Gastroesophageal sphincter (tissue), 4 donors: Measurements from ENCODE around the gene LNX1. TPM values are rescaled to one million over a fixed set of nuclear protein-coding genes. Genes with fewer than 3 reads are reported as not detected.

Experiments
- ATAC-seq: fragments of 150-250 bp; one replicate; pipeline ENCODE4 v1.9.1; 2016; ENCODE audit warnings: mild to moderate bottlenecking, moderate library complexity
- H3K27ac ChIP-seq, 4 donors: fragments of 200-600 bp; sonication (generic) in 3 of 4; 1 replicate in 3 of 4; 2 replicates in 1 of 4; pipeline ENCODE4 v1.5.1; 2016 to 2019
- H3K27me3 ChIP-seq: fragments of 200-600 bp; sonication (generic); one replicate; pipeline ENCODE4 v1.5.1; 2019
- H3K36me3 ChIP-seq, 2 donors: fragments of 200-600 bp; sonication (generic); one replicate each; pipeline ENCODE4 v1.5.1; 2019; ENCODE audit warnings: control low read depth in 1 of 2
- H3K4me1 ChIP-seq, 3 donors: fragments of 200-600 bp; sonication (generic); 1 replicate in 2 of 3; 2 replicates in 1 of 3; pipeline ENCODE4 v1.5.1; 2016 to 2019; ENCODE audit warnings: control low read depth in 2 of 3
- H3K4me3 ChIP-seq, 2 donors: fragments of 200-600 bp; sonication (generic); one replicate each; pipeline ENCODE4 v1.5.1; 2019; ENCODE audit warnings: mild to moderate bottlenecking in 1 of 2, moderate library complexity in 1 of 2
- H3K9me3 ChIP-seq, 3 donors: fragments of 200-600 bp; sonication (generic); one replicate each; pipeline ENCODE4 v1.5.1; 2017 to 2019; ENCODE audit warnings: control low read depth in 2 of 3
- EP300 ChIP-seq: sonication (generic); formaldehyde crosslinking; IDR thresholded peaks from one replicate; pipeline ENCODE4 v1.6.1; 2017; ENCODE audit warnings: antibody characterized with exemption, mild to moderate bottlenecking
- POLR2A ChIP-seq, 2 donors: fragments of 450-650 bp; IDR thresholded peaks; one replicate each; pipeline ENCODE4 v1.6.1; 2017; ENCODE audit warnings: antibody characterized with exemption in 2 of 2, mild to moderate bottlenecking in 2 of 2, moderate library complexity in 1 of 2
- POLR2AphosphoS5 ChIP-seq: sonication (generic); formaldehyde crosslinking; IDR thresholded peaks from one replicate; pipeline ENCODE4 v1.6.1; 2017; ENCODE audit warnings: antibody characterized with exemption
- WGBS, 2 donors: methylation state at CpG; one replicate each; pipeline ENCODE4 v1.1.5; 2018; ENCODE audit warnings: low coverage in 1 of 2; 5-methylcytosine and 5-hydroxymethylcytosine counted together
- total RNA-seq, 4 donors: library from RNA; depleted of rRNA; stranded (reverse); fragments of >200 nt; gene quantifications; one replicate each; pipeline ENCODE4 v1.1.0, GENCODE V29; 2016
- TF ChIP-seq, protein P1 (sequence below), 4 experiments: fragments of 200-600 bp in 2 of 4; fragments of 450-650 bp in 2 of 4; sonication (generic) in 1 of 4; IDR thresholded peaks; one replicate each; pipeline ENCODE4 v1.5.1; 2017 to 2019; ENCODE audit warnings: antibody characterized with exemption in 4 of 4, mild to moderate bottlenecking in 2 of 4, moderate library complexity in 2 of 4

Gene LNX1
- total RNA-seq, 4 donors from 2014 or later = 2.6 to 13.6 (median 7.2) TPM

DNA sequence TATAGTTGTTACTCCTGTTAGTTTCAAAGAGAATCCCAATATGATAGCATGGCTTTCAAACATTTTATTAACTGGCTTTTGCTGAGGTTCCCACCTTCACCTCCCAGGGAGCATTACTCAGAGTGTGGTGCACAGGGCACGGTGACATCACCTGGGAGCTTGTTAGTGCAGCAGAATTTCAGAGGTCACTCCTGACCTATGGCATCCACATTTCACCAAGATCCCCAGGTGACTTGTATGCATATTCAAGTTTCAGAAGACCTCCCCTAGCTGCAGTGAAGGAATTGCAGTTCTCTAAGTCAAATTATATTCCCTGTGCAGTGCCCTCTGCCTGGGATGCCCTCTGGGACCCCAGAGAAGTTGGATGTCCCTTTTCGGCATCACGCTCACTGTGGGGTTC is 29.7 kb upstream of the LNX1 start:
- TF ChIP-seq POLR2AphosphoS5 (no peak), EP300 (no peak), POLR2A (IDR thresholded peaks at IDR 0.05) (no peak)
- TF ChIP-seq, protein P1, sequence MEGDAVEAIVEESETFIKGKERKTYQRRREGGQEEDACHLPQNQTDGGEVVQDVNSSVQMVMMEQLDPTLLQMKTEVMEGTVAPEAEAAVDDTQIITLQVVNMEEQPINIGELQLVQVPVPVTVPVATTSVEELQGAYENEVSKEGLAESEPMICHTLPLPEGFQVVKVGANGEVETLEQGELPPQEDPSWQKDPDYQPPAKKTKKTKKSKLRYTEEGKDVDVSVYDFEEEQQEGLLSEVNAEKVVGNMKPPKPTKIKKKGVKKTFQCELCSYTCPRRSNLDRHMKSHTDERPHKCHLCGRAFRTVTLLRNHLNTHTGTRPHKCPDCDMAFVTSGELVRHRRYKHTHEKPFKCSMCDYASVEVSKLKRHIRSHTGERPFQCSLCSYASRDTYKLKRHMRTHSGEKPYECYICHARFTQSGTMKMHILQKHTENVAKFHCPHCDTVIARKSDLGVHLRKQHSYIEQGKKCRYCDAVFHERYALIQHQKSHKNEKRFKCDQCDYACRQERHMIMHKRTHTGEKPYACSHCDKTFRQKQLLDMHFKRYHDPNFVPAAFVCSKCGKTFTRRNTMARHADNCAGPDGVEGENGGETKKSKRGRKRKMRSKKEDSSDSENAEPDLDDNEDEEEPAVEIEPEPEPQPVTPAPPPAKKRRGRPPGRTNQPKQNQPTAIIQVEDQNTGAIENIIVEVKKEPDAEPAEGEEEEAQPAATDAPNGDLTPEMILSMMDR (IDR thresholded peaks at IDR 0.05) = no peak

DNA sequence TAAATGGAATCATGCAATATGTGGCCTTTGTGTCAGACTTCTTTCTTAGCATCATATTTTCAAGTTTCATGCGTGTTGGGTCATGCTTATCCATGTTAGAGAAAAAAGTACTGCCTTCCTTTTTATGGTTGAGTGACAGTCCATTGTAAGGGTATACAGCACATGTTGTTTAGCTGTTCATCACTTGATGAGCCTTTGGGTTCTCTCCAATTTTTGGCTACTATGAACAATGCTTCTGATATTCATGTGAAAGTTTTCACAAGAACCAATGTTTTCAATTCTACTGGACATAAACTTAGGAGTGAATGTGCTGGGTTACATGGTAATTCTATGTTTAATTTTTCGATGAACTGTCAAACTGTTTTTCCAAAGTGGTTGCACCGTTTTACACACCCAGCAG is 28.1 kb upstream of the LNX1 start:
- ATAC-seq = no peak
- Histone ChIP-seq H3K9me3 (no peaks in the 10 kb centered on the region), H3K27me3 (no peaks in the 10 kb centered on the region), H3K36me3 (no peaks in the 10 kb centered on the region), H3K4me3 (no peak overlapping the region), H3K27ac (no peak overlapping the region), H3K4me1 (no peaks in the 10 kb centered on the region)
- WGBS, 2 donors = 76 to 85% methylated on average over 2 to 3 of the region's 3 CpGs
- TF ChIP-seq, protein P1 (IDR thresholded peaks at IDR 0.05) = no peak
- TF ChIP-seq POLR2AphosphoS5 (no peak), EP300 (no peak), POLR2A (IDR thresholded peaks at IDR 0.05) (no peak)

More for the DNA sequence above, 29.7 kb upstream of the LNX1 start:
- Histone ChIP-seq H3K27ac (no peak overlapping the region), H3K27me3 (no peaks in the 10 kb centered on the region), H3K4me3 (no peak overlapping the region), H3K9me3 (no peaks in the 10 kb centered on the region), H3K4me1 (no peaks in the 10 kb centered on the region), H3K36me3 (no peaks in the 10 kb centered on the region)
- no peak for ATAC-seq
- 89 to 100% methylated on average over 1 of the region's 3 CpGs for WGBS, 2 donors

DNA sequence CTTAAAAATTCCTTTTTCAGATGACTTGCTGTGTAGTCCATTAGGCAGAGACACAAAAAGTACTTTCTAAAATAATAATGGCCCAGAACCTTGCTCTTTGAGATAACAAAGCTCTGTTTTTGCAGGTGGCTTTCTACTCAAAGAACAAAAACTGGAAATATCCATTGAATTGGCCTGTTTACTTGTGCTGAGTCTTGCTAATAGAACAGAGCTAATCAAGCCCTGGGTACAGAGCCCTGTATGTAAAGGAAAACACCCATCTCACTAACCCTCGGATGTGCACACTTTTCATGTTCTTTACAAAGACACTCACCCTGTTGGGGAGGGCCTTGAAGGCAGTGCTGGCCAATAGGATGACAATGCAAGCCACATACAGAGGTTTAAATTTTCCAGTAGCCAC is 27.0 kb upstream of the LNX1 start:
- TF ChIP-seq EP300 (no peak), POLR2AphosphoS5 (no peak), POLR2A (IDR thresholded peaks at IDR 0.05) (no peak)
- TF ChIP-seq, protein P1 (IDR thresholded peaks at IDR 0.05) = no peak
- H3K36me3 ChIP-seq = no peaks in the 10 kb centered on the region
- H3K27ac ChIP-seq = no peak overlapping the region
- no peak overlapping the region for H3K4me3 ChIP-seq
- ATAC-seq = no peak
- peaks cover 0 to 3% (median 0%) of the 10 kb centered on the region in 3 donors for H3K9me3 ChIP-seq
- H3K4me1 ChIP-seq = no peaks in the 10 kb centered on the region
- WGBS, 2 donors = 55 to 67% methylated on average over 1 of the region's 1 CpG
- H3K27me3 ChIP-seq = no peaks in the 10 kb centered on the region

DNA sequence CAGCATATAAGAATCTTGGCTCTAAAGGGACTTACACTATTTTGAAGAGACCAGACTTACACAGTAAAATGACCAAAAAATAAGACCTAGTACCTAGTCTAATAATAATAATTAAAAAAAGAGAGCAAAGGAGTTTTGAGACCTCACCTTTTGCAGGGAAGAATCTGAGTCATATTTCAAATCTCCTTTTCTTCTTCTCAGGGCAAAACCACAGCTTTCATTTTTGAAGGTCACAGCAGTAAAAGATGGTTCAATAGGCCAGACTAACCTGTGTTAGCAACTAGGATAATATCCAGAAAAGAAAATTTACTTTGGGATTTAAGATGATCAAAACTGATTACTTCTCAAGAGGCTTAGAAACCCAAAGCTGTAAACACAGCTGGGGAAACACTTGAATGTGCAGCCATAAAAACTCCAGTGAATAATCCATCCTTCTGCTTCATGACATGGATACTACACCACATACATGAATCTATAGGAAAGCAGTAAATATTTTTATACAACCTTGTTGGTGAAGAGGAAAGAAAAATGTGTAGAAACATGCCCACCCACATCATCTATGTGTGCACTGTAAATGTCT is 25.9 kb upstream of the LNX1 start:
- ATAC-seq = no peak
- Histone ChIP-seq H3K27ac (no peak overlapping the region), H3K27me3 (no peaks in the 10 kb centered on the region), H3K9me3 (peaks cover 0 to 5% (median 0%) of the 10 kb centered on the region in 3 donors), H3K36me3 (no peaks in the 10 kb centered on the region), H3K4me3 (no peak overlapping the region), H3K4me1 (no peaks in the 10 kb centered on the region)
- TF ChIP-seq EP300 (no peak), POLR2A (IDR thresholded peaks at IDR 0.05) (no peak), POLR2AphosphoS5 (no peak)
- TF ChIP-seq, protein P1 (IDR thresholded peaks at IDR 0.05) = no peak

DNA sequence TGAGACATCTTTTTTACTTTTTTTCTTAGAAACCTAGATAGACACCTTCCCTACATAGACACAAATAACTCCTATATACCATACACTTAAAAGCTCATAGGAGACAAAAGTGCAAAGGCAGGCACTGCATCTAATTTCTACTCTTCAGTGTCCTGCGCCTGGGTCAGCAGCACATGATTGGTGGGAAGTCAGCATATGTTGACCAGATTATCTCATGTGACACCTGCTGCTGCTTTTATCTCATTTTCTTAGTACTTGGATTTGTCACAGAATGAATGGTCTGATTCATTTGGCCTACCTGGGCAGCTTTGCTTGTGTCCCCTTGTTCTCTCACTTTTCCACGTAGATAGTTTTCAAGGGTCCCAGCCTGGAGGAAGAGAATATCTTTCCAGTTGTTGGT is 24.9 kb upstream of the LNX1 start:
- H3K27me3 ChIP-seq = no peaks in the 10 kb centered on the region
- 96 to 100% methylated on average over 1 to 2 of the region's 2 CpGs for WGBS, 2 donors
- TF ChIP-seq, protein P1 (IDR thresholded peaks at IDR 0.05) = no peak
- no peak for TF ChIP-seq EP300
- no peak for TF ChIP-seq POLR2AphosphoS5
- no peak for TF ChIP-seq POLR2A (IDR thresholded peaks at IDR 0.05)
- no peak for ATAC-seq
- no peaks in the 10 kb centered on the region for H3K4me1 ChIP-seq
- H3K27ac ChIP-seq = no peak overlapping the region
- H3K36me3 ChIP-seq = no peaks in the 10 kb centered on the region
- no peak overlapping the region for H3K4me3 ChIP-seq
- peaks cover 0 to 5% (median 0%) of the 10 kb centered on the region in 3 donors for H3K9me3 ChIP-seq
